ENCODE data around the gene CDR2L. TPM values are rescaled to one million over a fixed set of nuclear protein-coding genes. Genes with fewer than 3 reads are reported as not detected.
"Not testable (repeated sequence)": the region's sequence is repeated elsewhere in the genome, so short reads cannot be mapped to it uniquely, and the experiment has no call there.

CDR2L gene
- total RNA-seq, 1 experiment from 2014 or later: 8.9 TPM

DNA sequence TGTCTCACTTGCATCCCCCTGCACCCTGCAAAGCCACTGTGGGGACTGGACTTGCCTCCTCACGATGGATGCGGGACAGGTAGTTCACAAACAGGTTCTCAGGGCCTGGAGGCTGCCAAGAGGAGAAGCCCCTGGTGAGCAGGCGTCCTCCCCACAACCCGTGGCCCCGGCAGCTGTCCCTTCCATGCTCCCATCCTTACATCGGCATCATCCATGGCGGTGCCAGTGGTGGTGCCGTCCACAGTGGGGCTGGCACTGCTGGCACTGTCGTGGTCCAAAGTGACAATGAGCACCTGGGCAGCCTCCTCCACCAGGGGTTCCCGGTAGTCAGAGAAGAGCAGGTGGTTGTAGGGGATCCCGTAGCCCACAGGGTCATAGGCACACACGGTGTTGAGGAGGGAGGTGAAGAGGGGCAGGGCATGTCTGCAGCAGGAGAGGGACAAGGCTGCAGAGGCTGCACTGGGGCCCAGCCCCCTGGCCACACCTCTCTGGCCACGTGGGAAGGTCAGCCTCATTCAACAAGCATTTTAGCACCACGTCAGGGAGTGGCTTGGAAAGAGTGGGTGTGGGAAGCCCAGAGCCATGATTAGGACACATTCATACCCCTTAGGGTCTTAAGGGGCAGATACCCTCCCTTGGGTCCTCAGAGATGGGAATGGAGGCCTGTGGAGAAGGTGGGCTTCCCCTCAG, 27.5 kb upstream of the CDR2L start:
- DNase-seq (ENCODE audit: low read depth): peak; percentile 14

DNA sequence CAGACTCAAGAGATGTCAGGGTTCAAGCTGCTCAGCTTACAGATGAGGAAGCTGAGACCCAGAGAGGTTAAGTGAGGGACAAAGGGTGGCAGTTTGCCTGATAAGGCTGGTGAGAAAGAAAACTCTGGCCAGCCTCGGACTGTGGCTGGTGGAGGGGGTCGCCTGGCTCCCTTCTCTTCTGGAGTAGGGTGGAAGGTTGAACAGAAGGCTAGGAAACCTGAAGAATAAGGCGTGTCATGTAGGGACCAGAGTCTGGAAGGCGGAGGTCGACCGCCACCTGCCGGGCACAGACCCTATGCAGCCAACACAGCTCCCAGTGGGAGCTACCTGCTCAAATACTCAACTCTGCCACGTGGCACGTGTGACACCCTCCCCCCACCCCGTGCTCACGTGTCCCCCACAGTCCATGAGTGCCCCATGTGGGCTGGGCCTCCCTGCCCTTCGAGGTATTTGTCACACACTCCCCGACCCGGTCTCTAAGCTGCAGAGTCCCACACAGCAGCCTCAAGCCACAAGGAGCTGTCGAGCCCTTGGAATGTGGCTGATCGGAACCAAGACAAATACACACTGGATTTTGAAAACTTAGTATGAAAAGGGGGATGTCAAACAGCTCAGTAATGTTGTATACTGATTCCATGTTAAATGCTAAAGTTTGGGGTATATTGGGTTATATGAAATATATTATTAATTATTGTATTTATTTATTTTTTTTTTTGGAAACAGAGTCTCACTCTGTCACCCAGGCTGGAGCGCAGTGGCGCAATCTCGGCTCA, 26.7 kb upstream of the CDR2L start:
- DNase-seq (ENCODE audit: low read depth): peak; percentile 54

DNA sequence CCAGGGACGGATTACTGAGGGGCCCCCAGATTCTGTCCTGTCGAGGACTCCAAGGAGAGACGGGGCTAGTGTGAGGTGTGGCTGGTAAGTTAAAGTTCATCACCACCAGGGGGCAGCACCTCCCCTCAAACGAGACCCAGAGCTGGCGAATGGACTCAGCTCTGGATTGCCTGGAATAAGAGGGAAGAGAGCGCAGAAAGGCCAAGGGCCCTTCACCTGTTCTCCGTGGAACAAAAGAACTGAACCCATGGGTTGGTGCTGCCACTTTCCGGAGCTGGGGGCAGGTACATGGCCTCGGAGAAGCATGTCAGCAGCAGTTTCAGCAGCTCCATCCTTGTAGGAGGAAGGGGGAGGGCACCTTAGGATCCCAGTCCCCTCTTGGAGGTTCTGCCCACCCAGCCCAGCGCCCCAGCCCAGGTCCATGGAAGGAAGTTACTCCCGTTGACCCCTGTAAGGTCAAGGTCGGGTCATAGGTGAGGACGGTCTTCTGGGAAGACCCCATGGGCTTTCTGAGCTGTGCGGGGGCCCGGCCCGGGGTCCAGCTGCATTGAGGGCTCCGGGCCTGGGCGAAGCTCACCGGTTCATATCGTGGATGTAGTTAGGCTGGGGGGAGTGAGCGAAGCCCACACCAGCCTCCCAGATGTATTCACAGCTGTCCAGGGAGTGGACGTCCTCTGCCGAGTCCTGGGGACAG, 25.6 kb upstream of the CDR2L start:
- DNase-seq (ENCODE audit: low read depth): peak; percentile 73

DNA sequence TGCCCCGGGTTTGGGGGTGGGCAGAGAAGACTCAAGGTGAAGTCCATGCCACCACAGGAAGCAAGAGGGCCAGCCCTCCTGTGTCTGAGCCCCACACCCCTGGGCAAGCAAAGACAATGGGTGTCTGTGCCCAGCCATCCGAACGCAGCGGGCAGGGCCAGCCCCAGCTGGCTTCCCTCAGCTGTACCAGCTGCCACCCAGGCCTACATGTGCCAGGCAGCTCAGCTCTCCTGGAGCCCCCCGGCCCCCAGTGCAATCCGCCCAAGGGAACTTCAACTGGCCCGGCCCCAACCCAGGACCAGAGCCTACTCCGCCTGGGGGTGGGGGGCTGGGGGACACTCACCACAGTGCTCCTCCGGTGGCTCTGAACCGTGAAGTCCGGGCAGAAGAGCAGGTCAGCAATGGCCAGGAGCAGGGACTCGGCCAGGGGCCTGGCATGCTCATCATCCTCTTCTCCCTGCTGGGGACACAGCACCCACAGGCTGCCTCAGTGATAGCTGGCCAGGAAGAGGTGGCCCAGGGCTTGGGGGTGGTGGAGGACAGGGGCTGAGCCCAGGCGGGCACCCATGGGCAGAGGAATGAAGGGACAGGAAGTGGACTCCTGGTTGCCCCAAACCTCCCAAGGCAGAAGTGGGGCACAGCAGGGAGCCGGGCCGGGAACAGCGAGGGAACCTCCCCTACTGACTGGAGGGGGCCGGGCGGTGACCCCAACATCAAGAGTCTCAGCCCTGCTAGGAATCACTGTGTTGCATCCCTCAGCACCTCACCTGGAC, 24.6 kb upstream of the CDR2L start:
- no peak for DNase-seq (ENCODE audit: low read depth)

DNA sequence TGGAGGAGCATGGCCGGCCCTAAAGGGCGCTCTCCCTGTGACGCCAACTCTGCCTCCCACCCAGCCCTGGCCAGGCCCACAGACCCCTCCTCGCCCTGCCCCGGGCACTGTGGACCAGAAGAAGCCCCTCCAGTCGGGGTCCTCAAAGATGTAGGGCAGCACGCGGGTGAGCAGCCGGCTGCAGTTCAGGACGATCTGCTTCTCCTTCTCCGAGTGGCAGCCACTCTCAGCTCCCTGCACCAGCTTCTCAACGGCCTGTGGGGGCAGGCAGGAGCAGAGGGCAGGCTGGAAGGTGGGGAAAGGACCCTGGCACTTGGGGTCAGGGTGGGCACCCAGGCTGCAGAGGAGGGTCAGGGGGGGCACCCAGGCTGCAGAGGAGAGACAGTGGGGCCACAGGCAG, 23.8 kb upstream of the CDR2L start:
- DNase-seq (ENCODE audit: low read depth): no peak

DNA sequence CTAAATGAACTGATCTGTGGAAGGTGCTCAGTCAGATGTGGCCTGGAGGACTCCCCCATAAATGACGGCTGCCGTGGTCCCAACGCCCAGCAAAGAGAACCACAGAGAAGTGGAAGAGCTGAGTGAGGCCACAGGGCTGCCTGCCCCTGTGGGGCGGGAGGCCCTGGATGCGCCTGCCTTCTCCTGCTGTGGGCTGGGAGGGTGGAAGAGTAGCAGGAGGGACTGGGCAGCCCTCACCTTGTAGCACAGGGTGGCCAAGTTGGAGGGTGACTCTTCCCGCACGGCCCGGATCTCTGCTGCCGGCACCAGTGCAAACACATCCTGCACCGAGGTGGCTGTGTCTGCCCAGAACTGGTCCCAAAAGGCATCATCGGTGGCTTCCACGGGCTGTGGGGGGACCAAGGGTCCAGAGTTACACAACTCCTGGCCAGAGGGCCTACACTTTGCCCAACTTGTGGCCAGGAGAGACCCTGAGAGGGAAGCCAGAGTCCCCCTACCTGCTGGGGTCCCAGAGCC, 23.1 kb upstream of the CDR2L start:
- DNase-seq (ENCODE audit: low read depth): no peak

DNA sequence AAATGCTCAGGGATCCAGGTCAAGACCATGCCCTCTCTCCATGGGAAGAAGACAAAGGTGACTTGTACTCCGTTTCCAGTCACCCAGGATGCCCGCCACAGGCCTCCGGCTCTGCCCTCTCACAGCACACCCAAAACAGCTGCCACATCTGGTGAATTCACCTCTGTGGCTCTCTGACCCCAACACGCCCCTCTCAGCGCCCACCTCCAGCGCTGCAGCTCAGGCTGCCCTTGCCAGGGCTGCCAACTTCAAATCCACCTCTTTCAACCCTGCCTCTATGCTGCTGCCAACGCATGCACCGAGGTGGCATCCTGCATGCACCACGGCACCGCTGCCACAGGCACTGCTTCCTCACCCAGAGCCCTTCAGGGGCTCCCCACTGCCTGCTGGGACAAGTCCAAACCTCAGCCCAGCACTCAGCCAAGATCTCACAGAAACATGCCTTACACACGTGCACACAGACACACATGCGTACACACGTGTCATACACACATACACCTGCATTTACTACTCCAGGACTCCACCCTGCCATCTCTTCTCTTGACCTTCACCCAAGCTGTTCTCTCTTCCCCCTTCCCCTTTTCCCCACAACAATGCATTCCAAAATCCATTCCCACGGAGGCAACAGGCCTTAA, 22.3 kb upstream of the CDR2L start:
- no peak for DNase-seq (ENCODE audit: low read depth)

DNA sequence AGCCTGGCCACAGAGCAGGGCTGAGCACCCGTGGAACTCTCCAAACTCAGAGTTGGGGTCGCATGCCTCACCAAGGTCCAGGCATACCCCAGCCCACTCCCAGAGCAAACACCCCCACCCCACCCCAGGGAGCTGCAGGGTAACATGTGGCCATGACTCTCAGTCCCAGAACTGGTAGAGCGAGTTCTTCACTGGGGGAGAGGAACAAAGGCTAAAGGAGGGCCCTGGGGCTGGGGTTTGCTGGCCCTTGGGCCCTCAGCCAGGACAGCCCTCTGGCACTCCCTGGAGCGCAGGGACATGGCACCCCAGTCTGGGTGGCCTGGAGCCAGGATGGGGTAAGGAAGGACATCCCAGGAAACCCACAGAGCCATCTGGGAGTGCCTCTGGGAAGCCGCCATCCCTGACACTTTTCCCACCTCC, 19.1 kb upstream of the CDR2L start:
- no peak for DNase-seq (ENCODE audit: low read depth)

DNA sequence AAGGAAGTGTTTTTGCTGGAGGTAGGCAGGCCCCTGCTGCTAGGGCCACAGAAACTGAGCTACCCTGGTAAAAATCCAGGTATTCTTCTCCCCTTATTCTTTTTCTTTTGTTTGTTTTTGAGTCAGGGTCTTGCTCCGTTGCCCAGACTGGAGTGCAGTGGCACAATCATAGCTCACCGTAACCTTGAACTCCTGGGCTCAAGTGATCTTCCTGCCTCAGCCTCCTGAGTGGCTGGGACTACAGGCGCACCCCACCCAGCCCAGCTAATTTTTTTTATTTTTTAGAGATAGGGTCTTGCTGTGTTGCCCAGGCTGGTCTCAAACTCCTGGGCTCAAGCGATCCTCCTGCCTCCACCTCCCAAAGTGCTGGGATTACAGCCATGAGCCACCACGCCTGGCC, 17.9 kb upstream of the CDR2L start:
- DNase-seq (ENCODE audit: low read depth): not testable (repeated sequence)

DNA sequence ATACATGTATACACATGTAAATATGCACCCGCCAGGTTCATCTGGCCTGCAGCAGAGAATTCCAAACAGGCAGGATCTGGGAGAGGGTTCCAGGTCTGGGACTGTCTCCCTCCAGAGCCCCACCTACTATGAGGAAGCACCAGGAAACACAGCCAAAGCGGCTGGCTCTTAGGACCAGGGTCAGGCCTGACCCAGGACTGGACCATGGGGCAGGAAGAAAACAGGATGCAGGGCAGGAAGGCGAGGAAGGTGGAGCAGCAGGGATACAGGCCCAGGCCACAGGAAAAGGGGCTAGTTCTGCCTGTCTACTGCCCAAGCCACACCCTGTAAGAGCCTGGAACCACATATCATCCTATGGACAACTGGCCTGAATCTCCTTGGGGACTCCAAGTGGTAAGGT, 17.0 kb upstream of the CDR2L start:
- DNase-seq (ENCODE audit: low read depth): no peak

DNA sequence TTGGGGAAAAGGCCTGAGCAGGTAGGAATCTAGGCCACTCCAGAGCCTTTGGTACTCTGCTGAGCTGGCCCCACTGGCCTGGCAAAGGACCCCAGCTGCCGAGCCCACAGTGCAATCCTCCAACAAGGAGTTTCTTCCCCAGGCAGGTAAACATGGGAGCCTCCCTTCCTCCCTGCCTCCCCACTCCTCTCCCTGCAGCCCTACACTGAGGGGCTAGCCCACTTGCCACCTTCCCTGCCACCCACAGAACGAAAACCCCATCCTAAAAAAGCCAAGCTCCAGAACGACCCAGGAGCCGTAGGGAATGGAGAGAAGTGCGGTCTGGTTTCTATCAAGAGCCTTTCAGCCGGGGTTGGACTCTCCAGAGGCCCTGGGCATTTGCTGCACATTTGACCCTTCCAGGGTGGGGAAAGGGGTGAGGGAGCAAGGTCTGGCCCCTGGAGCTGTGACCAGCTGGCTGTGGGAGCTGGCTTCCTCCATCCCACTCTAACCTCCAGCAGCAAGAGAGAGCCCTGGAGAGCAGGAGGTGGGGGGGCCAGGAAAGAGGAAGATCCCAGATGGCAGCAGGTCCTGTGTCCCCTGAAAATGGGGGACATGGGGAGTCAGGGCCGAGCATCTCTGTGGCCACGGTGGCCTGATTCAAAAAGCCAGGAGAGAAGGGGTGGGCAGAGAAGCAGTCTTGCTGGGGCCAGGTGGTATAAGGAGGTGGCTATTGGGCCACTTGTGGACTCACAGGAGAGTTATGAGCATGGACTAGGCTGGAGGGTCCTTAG, 16.2 kb upstream of the CDR2L start:
- no peak for DNase-seq (ENCODE audit: low read depth)

DNA sequence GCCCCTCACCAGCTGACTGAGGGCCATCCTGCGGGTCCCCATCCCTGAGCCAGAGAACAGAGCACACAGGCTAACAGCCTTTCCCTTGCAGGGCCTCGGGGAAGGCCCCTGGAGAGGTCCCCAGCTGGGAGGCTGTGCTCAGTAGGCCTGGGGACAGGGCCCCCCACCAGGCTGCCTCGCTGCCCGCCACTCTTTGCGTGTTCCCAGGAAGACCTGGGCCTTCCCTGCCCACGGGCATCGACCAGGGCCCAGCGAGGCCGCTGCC, 15.7 kb upstream of the CDR2L start:
- DNase-seq (ENCODE audit: low read depth): no peak

DNA sequence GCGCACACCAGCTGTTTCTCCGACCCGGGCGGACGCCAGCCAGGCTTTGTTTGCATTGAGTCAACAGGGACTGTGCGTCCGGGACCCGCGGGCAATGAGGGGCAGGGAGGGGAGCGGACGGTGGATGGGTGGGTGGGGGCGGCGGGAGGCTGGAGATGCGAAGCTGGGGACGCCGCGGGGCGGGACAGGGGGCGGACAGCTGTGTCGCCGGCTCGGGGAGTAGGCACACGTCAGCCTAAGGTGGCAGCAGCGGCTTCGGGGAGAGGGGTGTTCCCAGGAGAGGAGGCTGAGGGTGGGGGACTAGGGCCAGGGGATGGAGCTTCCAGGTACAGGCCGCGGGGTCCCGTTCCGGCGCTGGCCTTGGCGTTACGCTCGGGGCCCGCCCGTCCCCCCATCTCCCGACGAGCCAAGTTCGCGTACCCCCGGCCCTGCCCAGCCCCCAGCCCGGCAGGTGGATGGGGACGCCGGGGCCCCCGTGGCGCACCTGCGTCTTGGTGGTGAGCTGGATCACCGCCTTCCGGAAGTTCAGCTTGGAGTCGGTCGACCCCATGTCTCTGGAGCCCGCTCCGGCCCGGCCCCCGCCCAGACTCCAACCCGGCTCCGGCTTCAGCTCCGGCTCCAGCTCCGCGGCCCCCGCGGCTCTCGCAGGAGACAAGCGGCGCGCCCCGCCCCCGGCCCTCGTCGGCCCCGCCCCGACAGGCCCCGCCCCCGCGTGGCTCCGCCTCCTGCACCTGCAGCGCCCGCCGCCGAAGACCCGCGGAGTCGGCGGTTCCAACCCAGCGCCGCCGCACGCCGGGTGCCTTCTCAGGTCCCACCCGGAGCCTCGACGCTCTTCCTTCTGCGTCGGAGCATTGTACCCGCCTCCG, 15.1 kb upstream of the CDR2L start, which contains the start of gene HID1:
TSS of gene HID1 (minus strand) at position 653 of the 866 bp plus-strand sequence. CDS start at position 550, 103 bp downstream.
- peak; percentile 25 for DNase-seq (ENCODE audit: low read depth)

DNA sequence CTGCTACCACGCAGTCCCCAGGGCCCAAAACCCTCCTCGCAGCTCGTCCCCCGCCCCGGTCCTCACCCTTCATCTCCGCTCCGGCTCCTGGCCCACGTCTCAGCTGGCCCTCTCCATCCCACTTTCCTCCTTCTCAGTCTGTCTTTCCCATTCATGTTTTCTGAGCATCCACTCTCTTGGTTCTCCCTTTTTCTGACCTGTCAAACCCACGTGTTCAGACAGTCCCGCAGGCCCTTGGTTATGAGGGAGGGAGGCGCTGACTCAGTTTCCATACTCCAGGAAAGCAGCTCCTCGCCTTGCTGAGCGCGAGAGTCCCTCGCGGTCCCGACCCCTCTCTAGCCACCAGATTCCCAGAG, 14.5 kb upstream of the CDR2L start:
- DNase-seq (ENCODE audit: low read depth): no peak

DNA sequence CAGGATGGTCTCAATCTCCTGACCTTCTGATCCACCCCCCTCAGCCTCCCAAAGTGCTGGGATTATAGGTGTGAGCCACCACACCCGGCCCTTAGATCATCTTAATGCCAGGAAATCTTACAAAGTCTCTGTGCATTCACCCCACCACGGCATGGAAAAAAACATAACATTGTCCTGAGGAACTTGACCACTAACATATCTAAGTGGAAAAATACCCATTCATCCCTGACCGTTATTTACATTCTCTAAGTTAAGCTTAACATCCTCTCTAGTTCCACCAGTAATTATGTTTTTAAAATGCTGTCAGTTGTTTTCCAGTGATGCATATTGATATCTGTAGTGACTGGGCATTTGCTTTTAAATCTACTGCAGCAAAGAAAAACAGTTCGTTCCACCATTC, 11.5 kb upstream of the CDR2L start:
- no peak for DNase-seq (ENCODE audit: low read depth)

DNA sequence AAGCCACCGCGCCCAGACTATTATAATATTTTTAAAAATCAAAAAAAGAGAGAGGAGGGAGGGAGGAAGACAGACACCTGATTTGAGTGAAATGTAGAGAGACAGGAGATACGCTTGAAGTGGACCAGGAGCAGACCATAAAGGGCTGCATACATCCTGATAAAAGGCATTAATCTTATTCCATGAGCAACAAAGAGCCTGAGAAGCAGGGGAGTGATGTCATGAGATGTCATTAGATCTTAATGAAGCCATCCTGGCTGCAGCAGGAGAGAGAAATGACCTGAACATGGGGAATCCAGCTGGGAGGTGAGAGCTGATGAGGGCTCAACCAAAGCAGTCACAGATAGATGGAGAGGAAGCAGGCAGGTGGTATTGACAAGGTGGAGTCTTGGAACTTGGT, 9.6 kb upstream of the CDR2L start:
- DNase-seq (ENCODE audit: low read depth): no peak

DNA sequence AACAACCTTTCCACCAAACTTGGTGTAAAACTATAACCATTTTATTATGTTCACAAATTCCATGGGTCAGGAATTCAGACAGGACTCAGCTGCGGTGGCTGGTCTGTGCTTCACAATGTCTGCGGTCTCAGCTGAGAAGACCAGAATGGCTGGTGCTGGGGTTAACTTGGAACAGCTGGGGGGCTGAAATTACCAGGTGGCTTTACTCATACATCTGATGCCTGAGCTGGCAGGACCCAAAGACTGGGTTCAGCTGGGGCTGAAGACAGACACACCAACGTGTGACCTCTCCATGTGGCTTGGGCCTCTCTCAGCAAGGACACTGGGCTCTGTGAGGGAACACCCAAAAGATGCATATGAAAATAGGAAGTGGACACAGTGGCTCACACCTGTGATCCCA, 9.2 kb upstream of the CDR2L start:
- no peak for DNase-seq (ENCODE audit: low read depth)

DNA sequence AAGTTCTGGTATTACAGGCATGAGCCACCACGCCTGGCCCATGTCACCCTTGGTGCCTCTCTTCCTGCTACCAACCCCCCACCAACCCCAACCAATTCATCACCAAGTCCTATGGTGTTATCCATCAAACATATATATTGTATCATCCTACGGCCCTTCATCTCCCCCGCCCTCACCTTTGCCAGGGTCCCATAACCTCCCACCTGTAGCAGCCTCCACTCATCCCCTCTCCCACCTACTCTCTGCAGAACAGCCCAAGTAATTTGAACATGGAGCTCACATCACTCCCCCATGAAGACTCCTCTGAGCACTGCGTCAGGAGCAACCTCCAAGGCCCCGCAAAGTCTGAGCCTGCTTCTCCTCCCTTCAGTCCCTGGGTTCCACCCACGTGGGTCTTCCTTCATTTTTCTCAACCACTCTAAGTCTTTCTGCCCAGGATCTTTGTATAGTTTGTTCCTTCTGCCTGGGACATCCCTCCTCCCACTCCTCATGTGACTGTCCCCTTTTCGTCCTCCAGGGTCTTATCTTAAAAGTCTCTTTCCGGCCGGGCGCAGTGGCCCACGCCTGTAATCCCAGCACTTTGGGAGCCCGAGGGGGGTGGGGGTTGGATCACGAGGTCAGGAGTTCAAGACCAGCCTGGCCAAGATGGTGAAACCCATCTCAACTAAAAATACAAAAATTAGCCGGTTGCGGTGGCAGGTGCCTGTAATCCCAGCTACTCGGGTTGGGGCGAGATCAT, 7.9 kb upstream of the CDR2L start:
- no peak for DNase-seq (ENCODE audit: low read depth)

DNA sequence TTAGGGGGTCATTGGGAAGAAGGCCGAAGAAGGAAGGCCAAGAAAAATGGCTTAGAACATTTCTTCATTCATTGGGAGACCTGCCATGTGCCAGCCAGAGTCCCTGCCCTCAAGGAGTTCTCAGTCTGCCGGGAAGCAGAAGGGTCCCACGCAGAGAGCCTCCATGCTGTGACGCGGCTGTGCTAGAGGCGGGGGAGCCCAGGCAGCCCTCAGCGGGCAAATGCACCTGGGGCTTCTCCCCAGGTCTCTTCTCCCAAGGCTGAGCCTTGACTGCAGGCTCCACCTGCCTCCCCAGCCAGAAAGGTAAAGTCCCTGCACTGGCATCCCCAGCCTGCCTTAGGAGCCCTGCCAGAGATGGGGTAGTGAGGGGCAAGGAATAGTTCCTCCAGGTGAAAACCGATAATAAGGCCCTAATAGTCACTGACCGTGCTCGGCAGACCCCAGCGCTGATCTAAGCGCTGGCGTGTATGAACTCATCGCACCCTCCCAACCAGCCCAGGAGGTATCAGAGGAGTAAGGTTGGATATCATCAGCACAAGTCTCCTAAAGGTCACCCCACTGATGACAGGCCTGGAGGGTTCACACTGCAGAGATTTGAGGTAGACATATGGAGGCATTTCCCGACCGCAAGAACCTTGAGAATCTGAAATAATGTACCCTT, 6.0 kb upstream of the CDR2L start:
- no peak for DNase-seq (ENCODE audit: low read depth)

All from RPMI7951 (cell line).